ENCODE results near the gene ZNF536. TPM values are rescaled to one million over a fixed set of nuclear protein-coding genes. Genes with fewer than 3 reads are reported as not detected.

Gene ZNF536
- polyA plus RNA-seq, 1 donor (not counting 4 experiments of a cell fraction or from before 2014, with no cell fraction given): not detected

DNA sequence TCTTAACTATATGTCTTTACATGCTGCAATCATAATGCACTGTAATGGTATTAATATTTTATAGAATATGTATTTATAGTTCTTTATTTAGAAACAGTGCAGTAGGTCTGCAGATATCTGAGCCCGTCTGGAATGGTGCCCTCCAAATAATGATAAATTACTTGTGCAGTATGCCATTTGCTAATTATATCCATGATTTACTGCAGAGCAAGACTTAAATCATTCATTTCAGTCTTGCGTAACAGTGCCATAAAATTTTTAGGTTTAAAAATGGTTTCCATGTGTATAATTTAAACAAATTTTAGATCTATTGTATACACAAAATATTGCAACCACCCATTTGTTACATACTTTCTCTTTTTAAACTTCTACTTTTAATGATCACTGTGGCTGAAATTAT lies 175.1 kb downstream of the ZNF536 start:
- Histone ChIP-seq H3K4me2 (ENCODE audit: control insufficient read depth, extremely low read depth, insufficient read depth, low read depth, low read length) (no peak overlapping the region), H3K9me3 (ENCODE audit: control insufficient read depth, low read depth, low read length) (peaks cover 12% of the 10 kb centered on the region), H2AFZ (ENCODE audit: control insufficient read depth, low read length) (no peak overlapping the region), H3K27me3 (ENCODE audit: control insufficient read depth, extremely low read depth, insufficient read depth, low read length) (no peaks in the 10 kb centered on the region), H3K79me2 (ENCODE audit: control insufficient read depth, insufficient read depth, low read length) (no peaks in the 10 kb centered on the region), H3K36me3 (ENCODE audit: control insufficient read depth in 2 of 2, extremely low read depth in 1 of 2, insufficient read depth in 2 of 2, low read length in 2 of 2) (no peaks in the 10 kb centered on the region), H3K9ac (ENCODE audit: control insufficient read depth, extremely low read depth, insufficient read depth, low read length) (no peak overlapping the region), H3K4me3 (ENCODE audit: control insufficient read depth in 2 of 3, extremely low read depth in 1 of 3, insufficient read depth in 2 of 3, low read depth in 1 of 3, low read length in 3 of 3) (no peak overlapping the region), H3K4me1 (ENCODE audit: control insufficient read depth, extremely low read depth, insufficient read depth, low read length) (no peaks in the 10 kb centered on the region), H3K27ac (ENCODE audit: control insufficient read depth, insufficient read depth, low read length) (no peak overlapping the region), H4K20me1 (ENCODE audit: control insufficient read depth, extremely low read depth, insufficient read depth, low read length) (no peaks in the 10 kb centered on the region), H3K9me1 (ENCODE audit: control insufficient read depth, extremely low read depth, insufficient read depth, low read length) (no peaks in the 10 kb centered on the region)
- no peak for FAIRE-seq
- TF ChIP-seq, protein P1, sequence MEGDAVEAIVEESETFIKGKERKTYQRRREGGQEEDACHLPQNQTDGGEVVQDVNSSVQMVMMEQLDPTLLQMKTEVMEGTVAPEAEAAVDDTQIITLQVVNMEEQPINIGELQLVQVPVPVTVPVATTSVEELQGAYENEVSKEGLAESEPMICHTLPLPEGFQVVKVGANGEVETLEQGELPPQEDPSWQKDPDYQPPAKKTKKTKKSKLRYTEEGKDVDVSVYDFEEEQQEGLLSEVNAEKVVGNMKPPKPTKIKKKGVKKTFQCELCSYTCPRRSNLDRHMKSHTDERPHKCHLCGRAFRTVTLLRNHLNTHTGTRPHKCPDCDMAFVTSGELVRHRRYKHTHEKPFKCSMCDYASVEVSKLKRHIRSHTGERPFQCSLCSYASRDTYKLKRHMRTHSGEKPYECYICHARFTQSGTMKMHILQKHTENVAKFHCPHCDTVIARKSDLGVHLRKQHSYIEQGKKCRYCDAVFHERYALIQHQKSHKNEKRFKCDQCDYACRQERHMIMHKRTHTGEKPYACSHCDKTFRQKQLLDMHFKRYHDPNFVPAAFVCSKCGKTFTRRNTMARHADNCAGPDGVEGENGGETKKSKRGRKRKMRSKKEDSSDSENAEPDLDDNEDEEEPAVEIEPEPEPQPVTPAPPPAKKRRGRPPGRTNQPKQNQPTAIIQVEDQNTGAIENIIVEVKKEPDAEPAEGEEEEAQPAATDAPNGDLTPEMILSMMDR (optimal IDR thresholded peaks at IDR 0.05 in 1 of 3, IDR thresholded peaks at IDR 0.05 in 1 of 3, conservative IDR thresholded peaks at IDR 0.05 in 1 of 3; ENCODE audit: extremely low read depth in 1 of 3, insufficient read depth in 2 of 3, low read length in 3 of 3): no peak
- no peak for TF ChIP-seq EZH2 (IDR thresholded peaks at IDR 0.05; ENCODE audit: low read length)
- no peak for DNase-seq (ENCODE audit: low read depth, low spot score)
- dilution Hi-C loops (cut with MboI; ENCODE audit: extremely low pct_ligation_motif_present, low sequenced_read_pairs): no loop called here

DNA sequence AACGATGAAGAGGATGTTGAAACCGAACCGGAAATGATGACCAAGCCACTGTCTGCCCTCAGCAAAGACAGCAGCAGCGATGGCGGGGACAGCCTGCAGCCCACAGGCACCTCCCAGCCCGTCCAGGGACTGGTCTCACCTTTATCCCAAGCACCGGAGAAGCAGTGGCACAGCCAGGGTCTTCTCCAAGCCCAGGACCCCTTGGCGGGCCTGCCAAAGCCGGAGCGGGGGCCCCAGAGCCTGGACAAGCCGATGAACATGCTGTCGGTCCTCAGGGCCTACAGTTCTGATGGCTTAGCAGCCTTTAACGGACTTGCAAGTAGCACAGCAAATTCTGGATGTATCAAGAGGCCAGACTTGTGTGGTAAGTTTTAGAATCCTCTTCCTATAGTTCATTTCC lies 177.0 kb downstream of the ZNF536 start:
- H3K27me3 ChIP-seq (ENCODE audit: control insufficient read depth, extremely low read depth, insufficient read depth, low read length): no peaks in the 10 kb centered on the region
- no peaks in the 10 kb centered on the region for H3K9me1 ChIP-seq (ENCODE audit: control insufficient read depth, extremely low read depth, insufficient read depth, low read length)
- no peak overlapping the region for H3K4me3 ChIP-seq (ENCODE audit: control insufficient read depth in 2 of 3, extremely low read depth in 1 of 3, insufficient read depth in 2 of 3, low read depth in 1 of 3, low read length in 3 of 3)
- TF ChIP-seq EZH2 (IDR thresholded peaks at IDR 0.05; ENCODE audit: low read length): no peak
- TF ChIP-seq, protein P1 (optimal IDR thresholded peaks at IDR 0.05 in 1 of 3, IDR thresholded peaks at IDR 0.05 in 1 of 3, conservative IDR thresholded peaks at IDR 0.05 in 1 of 3; ENCODE audit: extremely low read depth in 1 of 3, insufficient read depth in 2 of 3, low read length in 3 of 3): no peak
- no peak overlapping the region for H3K4me2 ChIP-seq (ENCODE audit: control insufficient read depth, extremely low read depth, insufficient read depth, low read depth, low read length)
- no peak overlapping the region for H2AFZ ChIP-seq (ENCODE audit: control insufficient read depth, low read length)
- H4K20me1 ChIP-seq (ENCODE audit: control insufficient read depth, extremely low read depth, insufficient read depth, low read length): no peaks in the 10 kb centered on the region
- no peak overlapping the region for H3K27ac ChIP-seq (ENCODE audit: control insufficient read depth, insufficient read depth, low read length)
- H3K79me2 ChIP-seq (ENCODE audit: control insufficient read depth, insufficient read depth, low read length): no peaks in the 10 kb centered on the region
- H3K36me3 ChIP-seq (ENCODE audit: control insufficient read depth in 2 of 2, extremely low read depth in 1 of 2, insufficient read depth in 2 of 2, low read length in 2 of 2): no peaks in the 10 kb centered on the region
- no peak overlapping the region for H3K9ac ChIP-seq (ENCODE audit: control insufficient read depth, extremely low read depth, insufficient read depth, low read length)
- DNase-seq (ENCODE audit: low read depth, low spot score) (no peak), FAIRE-seq (no peak)
- H3K4me1 ChIP-seq (ENCODE audit: control insufficient read depth, extremely low read depth, insufficient read depth, low read length): no peaks in the 10 kb centered on the region
- dilution Hi-C loops (cut with MboI; ENCODE audit: extremely low pct_ligation_motif_present, low sequenced_read_pairs): no loop called here
- H3K9me3 ChIP-seq (ENCODE audit: control insufficient read depth, low read depth, low read length): peaks cover 12% of the 10 kb centered on the region

Measured in keratinocyte (primary cell).